Stimulated activated CD8-positive, alpha-beta memory T cell treated with anti-CD3 and anti-CD28 coated beads, Interleukin-7, amount 100 ng/mL, for 24 hours (primary cell): Measurements from ENCODE around the gene LPAR3.

Source experiments
- DNase-seq: peaks from one replicate; pipeline ENCODE4 v3.0.0-alpha.2; 2020; ENCODE audit warnings: low read depth

Gene LPAR3

GRCh38 chr1:84823991-84824390 is 69.0 kb downstream of the LPAR3 start:
- DNase-seq, result no peak

GRCh38 chr1:84823511-84823910 is 69.5 kb downstream of the LPAR3 start:
- no peak for DNase-seq

DNA sequence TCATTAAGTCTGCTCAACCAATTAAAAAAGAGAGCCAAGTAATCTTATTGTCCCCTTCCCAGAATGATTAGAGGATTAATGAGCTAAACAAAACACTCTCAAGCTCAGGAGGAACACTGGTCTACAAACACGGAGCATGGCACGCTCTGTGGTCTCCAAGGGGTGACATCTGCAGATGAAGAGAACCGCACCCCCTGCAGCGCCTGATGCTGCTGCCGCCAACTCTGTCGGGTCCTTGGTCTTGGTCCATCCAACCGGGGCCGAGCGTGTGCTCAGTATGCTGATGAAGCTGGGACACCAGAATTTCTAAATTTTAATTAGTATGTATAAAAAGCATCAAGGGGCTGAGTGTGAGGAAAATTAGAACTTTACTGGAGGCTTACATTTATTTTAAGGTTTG is 82.7 kb downstream of the LPAR3 start:
- no peak for DNase-seq

GRCh38 chr1:84809023-84809422 is 84.0 kb downstream of the LPAR3 start:
- DNase-seq, result no peak

- DNase-seq, result no peak
These were observed 89.4 kb downstream of the LPAR3 start for GRCh38 chr1:84803604-84804003.

DNA sequence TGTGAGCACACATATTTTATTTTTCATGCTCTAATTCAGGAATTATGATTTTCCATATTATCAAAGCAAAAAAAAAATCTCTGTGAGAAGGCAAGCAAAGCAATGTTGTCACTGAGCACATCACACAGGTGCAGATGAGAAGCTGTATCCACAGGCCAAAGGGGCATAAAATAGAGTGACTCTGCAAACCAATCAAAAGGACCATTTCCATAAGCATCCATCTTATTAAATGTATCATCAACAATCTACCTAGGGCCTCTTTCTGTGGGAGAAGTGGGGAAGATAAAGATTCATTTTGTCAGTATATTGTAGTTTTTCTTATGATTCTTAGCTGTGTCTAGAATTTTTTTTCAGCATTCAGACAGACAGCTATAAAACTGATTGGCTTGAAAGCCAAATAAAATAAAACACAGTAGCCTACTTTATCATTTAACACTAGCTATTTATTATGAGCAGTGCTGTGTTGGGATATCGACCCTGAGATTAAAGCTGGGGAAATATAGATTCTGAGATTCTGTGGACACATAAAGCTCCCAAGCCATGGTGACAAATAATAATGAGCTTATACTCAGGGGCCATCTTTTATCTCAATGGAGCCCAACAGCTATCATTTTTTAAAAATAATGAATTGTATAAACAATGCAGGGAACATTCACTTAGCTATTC is 90.3 kb downstream of the LPAR3 start:
- DNase-seq, result no peak

- DNase-seq, result no peak
These were observed 92.6 kb downstream of the LPAR3 start for GRCh38 chr1:84800090-84801073.

GRCh38 chr1:84797603-84798002 is 95.4 kb downstream of the LPAR3 start:
- DNase-seq, result no peak

DNA sequence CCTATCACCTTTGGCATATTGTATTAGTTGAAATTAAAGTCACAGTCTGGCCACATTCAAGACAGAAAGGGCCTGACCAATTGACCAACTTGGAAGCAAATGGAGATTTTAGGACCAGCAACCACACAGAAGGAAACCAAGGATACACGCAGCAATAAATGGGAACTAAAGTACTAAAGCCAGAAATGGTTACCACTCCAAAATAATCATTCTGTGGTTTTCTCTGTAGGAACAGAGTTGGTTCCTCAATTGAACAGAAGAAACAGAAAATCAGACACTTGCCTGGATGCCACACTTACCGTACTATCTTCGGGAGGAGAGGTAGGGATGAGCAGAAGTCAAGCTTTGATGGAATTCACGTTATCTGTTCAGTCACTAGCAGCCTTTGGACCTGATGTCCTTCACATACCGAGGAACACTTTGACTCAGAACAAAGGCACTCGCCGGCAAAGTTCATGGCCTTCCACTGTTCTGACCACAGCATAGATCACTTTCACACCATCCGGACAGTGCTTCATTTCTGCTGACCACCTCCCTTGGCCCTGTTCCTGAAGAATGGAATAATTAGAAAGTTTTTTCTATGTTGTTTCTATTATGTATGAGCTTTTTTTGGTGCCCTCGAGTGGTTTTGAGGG is 96.9 kb downstream of the LPAR3 start:
- no peak for DNase-seq

DNA sequence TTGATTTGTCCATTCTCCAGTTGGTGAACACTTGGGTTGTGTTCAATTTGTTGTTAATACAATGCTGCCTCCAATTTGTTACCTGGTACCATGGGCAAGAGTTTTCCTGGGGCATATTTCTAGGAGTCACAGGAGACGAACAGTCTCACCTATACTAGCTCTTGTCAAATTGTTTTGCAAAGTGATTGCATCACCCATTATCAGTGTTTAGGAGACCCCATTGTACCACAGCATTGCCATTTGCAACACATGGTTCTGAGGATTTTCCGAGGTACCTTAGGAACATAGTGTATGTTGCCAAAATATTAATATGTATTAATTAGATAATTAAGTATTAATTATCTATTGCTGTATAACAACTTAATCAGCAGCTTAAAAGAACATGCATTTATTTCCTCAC is 97.8 kb downstream of the LPAR3 start:
- DNase-seq, result no peak

DNA sequence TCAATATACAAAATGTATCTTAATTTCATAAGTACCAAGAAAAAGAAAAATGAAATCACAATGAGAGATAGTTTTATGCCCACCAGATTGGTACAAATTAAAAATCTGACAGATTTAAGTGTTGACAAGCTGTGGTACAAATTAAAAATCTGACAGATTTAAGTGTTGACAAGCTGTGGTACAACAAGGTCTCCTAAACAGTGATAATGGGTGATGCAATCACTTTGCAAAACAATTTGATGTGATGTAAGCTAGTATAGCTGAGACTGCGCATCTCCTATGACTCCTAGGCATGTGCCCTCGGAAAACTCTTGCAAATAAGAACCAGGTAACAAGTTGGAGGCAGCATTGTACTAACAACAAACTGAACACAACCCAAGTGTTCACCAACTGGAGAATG is 100.6 kb downstream of the LPAR3 start:
- no peak for DNase-seq

DNA sequence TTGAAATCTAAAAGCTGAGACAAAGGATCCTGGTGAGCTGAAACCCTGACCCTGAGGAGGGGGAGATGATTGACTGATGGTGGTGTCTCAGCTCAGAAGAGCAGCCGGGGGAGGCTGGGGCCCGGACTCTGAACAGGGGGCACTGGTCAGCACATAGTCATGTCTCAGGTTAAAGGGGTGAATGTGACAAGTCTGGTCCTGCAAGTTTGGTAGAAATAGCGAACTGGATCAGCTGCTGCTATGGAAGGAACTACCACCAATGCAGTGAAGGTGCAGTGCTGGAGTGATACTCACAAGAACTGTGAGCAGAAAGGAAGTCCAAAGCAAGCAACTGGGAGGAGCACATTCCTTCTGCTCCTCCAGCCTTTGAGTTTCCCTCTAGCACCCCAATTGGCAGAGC is 104.0 kb downstream of the LPAR3 start:
- no peak for DNase-seq

DNA sequence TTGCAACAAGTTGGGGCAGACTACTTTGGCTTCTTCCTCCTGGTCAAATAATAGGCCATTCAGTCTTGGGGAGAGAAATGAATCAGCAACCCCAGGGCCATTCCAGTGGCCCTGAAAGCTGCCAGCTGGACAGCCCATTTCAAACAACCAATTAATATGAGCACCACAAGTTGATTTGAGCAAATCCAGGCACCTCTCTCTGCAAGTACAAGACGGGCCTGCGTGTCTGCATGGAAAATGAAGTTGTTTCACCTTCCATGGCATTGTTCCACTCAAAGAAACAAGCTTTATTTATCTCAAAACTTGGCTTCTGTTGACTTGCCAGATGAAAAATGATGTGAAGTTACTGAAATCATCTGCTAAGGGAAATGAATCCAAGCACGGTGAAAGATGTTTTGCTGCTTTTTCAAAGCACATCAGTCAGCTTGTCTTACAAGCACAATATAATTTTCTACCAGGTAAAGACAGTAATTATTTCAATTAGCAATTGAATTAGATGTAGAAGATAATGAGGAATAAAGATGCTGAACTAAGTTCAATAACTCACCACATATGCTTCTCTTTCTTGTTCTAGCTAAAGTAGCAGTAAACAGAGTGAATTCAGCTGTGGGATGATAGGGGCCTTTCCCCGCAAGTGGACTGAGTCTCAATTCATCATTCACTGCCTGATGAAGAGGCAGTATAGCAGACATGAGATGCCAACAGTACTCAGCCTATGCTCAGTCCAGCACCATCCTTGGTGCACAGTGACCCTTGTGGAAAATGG is 107.6 kb downstream of the LPAR3 start:
- no peak for DNase-seq

DNA sequence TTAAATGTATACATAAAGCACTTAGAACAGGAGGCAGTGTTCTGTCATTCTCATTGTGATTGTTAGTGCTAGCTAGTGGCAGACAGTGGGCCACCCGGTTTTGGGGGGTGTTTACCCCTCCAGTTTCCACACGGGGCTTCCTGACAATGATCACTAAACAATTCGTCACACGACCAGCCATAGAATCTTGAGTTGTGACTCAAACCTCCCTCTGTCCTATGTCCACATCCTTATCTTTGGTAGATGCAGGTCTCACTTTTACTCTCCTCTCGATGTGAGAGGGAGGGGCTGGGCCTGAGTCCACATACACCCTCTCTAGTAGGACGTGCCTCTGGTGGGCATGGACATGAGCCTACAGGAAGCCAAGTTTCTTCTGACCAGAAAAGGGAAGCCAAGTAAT is 110.1 kb downstream of the LPAR3 start:
- no peak for DNase-seq

DNA sequence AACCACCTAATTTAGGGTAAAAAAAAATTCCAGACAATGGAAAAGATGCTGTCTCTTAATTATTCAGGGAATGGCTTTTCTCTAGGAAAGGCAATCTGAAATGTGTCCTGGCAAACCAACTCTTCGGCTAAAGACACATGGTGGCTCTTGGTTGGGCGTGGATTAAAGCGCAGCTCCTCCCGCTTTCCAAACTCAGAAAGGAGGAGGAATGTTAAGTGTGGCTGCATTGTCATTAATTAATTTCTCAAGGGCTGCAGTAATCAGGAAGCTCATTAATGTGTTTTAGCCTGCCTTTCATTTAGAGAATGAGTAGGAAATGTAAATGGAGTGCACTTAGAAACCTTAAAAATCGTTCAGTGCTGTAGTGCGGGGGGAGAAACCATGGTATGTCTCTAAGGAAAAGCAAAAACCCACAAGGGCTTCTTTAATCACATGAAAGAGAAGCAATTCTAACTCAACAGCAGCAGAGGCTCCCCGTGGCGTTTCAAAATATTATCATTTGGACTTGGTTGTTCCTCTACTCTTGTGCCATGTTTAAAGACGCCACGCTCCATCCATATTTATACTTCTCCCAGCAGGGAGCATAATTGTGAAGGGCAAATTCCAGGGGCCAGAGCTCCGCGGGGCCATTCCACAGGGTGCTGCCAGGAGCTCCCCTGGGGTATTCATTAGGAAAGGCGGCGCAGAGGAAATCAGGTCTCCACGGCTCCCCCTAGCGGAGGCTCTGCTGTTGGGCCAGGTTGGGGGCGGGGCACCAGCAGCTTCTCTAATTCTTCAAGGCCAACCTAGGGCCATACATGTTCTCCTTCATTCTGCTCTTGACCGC is 110.8 kb downstream of the LPAR3 start:
- DNase-seq, result peak; percentile 65

DNA sequence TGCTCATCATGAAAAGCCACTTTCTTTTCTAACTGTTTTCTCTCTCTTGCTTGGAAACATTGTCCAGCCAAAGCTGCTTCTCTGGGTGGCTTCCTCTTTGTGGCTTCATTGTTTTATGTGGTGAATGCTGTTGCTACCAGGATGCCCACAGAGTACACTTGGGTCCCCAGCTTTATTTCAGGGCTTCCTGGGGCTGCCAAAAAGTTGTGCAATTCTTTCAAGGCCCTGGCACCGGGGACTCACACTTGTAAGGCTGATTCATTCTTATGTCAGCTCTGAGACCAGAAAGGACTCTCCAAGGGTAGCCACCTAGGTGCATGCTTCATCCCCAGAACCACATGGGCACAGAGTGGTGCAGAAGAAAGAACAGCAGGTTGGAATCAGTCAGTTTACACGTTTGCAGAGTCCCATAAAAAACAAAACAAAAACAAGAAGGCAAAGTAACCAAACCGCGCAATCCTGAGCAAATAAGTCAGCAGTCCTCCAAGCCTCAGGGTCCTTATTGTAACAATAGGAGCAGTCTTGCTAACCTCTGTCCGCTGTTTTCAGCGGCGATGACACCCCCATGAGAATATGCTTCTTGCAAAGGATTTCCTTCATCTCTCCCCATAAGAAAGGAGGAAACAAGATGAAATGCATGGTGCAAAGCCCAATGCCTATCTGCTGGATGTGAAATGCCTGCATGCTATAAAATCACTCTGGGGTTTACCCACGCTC is 112.8 kb downstream of the LPAR3 start:
- DNase-seq, result no peak

DNA sequence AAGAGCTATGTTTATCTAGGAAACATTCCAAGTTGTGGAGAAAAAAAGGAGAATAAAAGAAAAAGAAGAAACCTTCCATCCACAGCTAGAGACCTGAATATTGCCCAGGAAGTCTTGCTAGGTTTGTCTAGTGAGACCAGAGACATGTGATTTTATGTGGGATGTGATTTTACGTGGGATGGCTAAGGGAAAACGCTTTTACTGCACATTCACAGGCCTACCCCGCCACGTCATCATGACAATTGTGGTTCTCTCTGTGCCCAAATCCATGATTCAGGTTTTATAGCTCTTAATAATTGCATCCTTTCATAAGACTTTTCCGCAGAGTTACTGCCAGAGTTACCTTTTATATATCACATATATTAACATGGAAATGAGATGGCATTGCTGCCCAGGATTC is 116.4 kb downstream of the LPAR3 start:
- DNase-seq, result no peak

DNA sequence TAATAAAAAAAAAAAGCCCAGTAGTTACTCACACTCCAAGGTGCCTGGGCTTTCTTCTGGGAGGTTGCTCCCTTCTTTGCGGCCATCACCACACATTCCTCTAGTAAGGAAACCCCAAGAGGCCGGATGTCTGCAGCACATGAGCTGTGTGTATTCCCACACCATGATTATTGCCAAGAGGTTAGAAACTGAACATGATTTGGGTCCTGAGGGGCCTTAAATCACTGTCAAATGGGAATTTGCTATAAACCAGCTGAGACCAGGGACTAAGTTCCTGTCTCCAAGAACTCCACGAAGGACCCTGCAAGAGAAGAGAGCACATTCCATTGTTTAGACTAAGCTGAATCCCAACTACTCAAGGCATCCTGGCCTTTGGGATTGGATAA is 117.5 kb downstream of the LPAR3 start:
- no peak for DNase-seq

GRCh38 chr1:84774669-84775534 is 118.1 kb downstream of the LPAR3 start:
- DNase-seq, result no peak
